Epithelial cell of prostate (primary cell): Measurements from ENCODE around the gene ANXA10.
"Not testable (repeated sequence)": the region's sequence is repeated elsewhere in the genome, so short reads cannot be mapped to it uniquely, and the experiment has no call there.

Experiments
- DNase-seq: peaks from one replicate; pipeline ENCODE4 v3.0.0-alpha.2; 2011; ENCODE audit warnings: low read depth, low spot score
- H3K27ac ChIP-seq: fragments of 450-650 bp; 2 replicates; pipeline ENCODE4 v1.5.1; 2017; ENCODE audit warnings: mild to moderate bottlenecking

The ANXA10 gene

DNA sequence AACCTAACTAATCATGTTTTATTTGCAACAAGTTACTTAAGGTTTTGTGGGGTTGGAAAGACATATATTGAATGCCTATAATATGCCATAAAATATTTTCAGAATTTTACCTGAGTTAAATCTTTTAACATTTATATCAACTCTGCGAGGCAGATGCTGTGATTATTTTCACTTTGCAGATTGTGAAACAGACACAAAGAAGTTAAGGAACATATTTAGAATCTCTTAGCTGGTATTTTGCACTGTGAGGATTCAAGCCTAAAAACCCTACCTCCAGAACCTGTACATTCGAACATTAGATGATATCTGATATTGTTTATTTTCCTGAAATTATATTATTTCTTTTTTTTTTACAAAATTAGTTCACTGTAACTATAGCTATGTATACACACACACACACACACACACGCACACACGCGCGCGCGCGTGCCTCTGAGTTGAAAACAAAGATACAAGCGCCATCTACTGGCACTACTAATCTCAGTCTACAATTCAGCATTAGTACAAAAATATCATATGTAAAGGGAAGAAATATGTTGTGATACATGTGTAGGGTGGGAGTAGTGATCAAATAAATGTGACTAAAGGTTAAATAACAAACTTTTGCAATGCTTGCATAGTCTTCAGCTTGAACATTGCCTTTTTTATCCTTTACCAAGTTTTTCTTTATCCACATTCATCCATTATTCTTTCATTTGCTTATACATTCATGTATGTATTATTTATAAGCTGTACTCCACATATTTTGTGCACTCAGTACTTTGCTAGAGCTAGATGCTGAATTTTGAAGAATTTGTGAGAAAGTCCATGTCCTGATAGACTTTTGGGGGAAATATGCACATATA is 61.5 kb downstream of the ANXA10 start:
- peak; percentile 10 for DNase-seq
- H3K27ac ChIP-seq = no peak overlapping the region

GRCh38 chr4:168154546-168155277 is 62.4 kb downstream of the ANXA10 start:
- H3K27ac ChIP-seq = no peak overlapping the region
- no peak for DNase-seq

DNA sequence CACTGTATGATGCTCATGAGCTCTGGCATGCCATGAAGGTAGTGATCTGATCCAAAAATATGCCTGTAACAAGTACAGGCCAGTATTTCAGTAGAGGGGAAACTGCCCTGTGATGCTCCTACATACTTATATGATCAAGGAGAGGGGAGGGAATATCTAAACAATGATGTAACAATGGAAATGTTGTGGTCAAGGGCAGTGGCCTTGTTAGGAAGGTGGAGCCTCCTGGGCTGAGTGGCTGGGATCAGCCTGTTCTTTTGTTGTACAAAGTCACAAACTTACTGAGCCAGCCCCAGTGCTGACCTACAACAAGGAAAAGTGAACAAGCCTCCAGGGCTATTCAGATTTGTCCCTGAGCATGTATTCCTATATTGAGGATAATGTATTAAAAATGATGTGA is 70.3 kb downstream of the ANXA10 start:
- peak overlapping the region; percentile 6 for H3K27ac ChIP-seq
- peak; percentile 31 for DNase-seq

DNA sequence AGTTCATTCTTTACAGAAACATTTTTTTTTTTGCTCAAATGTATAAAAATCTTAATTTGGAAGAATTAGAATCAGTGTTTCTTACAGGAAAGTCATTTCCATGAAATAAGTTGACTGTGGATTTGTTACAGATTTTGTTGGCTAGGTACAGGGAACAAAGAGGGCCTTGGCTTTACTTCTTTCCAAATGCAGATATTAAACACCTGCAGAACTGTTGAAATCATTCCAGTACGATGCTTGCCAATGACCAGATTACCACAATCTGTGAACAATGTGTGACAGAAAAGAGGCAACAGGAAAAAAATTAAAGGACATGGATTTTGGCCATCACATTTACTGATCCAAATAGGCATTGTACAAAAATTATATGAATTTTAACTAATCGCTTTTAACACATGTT is 70.8 kb downstream of the ANXA10 start:
- DNase-seq = no peak

DNA sequence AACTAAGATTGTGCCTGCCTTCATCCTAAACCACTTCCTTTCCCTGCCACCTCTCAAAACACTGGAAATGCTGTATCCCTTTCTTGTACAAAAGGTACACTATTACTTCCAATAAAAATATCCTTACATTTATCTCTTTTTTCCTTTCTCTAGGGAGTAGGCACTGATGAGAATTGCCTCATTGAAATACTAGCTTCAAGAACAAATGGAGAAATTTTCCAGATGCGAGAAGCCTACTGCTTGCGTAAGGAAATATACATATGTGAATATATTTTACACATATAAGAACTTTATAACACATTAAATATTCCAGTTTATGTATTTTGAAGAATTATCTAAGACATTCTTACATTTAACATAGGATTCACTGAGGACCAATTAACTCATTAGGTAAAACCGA is 71.7 kb downstream of the ANXA10 start:
- DNase-seq = no peak
- H3K27ac ChIP-seq = no peak overlapping the region

More for the DNA sequence above, 70.8 kb downstream of the ANXA10 start:
- H3K27ac ChIP-seq = no peak overlapping the region

DNA sequence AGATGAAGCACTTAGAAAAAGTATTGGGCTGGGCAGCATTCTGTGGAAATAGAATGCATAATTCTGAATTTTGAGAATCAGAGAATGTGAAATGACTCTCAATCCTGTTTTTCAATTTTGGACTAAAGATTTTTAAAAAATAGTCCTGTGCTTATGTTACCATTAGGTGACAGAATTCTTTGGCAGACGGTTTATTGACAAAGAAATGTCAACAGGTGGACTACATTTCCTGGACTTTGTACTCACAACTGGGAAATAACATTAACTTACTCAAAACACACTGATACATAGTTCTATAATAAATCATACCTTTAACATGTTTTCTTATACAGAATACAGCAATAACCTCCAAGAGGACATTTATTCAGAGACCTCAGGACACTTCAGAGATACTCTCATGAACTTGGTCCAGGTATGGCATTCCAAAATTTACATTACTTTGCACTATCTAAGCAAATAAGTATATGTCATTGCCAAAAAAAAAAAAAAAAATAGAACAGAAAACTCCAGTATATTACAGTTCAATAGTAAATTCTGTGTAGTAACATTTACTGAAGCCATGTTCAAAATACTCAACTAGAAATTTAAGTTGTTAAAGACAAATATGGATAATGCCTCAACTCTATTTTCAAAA is 72.7 kb downstream of the ANXA10 start:
- no peak overlapping the region for H3K27ac ChIP-seq
- no peak for DNase-seq

DNA sequence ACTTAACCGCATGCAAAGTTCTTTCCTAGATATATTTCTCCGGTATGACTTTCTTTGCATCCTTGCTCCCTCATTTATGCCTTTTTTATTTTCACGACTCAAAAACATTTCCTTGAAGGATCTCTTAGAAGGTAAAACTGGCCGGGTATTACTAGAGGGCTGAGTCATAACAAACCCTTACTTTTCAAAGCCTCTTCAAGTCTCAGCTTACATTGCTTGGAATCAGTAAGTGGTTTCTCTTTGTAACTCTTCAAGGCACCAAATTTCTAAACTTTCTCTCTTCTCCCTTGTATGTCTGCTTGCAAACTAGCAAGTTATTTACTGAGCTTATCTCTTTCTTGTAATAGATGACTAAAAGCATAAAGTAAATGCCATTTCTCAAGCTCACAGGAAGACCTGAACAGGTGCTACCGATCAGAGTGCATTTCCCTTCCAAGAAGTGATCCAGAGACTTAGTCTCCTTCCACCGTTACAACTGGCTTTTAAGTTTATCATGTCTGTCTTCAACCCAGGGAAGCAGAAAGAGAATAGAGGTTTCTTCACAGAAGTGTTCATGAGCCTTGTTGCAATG is 75.5 kb downstream of the ANXA10 start:
- no peak overlapping the region for H3K27ac ChIP-seq
- no peak for DNase-seq

DNA sequence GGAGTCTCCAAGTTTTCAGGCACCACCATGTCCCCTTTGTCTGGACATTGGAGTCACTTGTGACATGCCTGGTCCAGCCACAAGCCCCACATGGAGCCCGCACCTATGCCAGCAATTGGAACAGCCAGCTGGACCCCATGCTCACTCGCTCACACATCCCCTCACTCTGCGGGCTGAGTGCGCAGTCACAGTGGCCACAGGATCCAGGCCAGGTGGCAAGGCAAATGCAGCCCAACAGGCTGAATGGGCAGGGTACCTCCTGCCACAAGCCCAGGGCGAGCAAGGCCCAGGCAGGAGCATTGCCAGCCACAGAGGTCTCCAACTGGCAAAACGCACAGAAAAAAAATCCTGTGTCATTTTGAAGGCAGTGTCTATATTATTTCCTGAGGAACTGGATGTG is 82.0 kb downstream of the ANXA10 start:
- DNase-seq = no peak
- no peak overlapping the region for H3K27ac ChIP-seq

- DNase-seq = no peak
- H3K27ac ChIP-seq = no peak overlapping the region
Observed at GRCh38 chr4:168177546-168178149, 85.3 kb downstream of the ANXA10 start.

DNA sequence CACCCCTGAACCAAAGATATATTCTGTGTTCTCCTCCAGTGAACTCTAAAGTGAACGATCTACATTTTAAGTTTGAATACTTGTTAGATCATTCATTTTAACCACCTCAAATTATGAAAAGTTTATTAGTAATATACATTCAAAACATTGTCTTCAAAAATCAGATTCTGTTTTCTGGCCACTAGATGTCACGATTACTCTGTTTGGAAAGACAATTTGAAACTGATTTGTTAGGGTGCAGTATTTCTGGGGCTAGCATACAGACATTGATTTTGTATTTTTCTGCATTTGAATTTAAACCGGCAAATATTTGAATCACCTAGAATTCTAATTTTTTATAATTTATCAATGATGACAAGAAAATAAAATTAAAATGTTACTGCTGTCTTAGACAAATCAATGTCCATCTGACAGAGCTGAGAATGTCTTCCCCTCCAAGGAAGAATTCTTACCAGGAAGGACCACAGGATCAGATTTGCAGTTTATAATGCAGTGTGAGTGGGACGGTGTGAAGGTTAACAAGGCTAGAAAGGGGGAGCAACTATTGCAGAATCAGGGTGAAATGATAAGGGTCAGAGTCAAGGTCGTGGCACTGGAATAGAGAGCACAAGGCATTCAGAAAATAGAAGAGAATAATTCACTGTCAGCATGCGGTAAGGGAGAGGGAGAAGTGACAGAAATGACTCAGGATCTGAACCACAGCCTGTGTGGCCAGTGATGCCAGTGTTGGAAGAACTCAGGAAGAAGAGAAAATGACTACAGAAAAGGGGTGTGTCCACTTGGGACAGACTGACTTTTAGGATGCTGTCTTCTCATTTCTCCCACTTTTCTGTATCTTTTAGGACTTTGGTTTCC is 91.6 kb downstream of the ANXA10 start:
- no peak overlapping the region for H3K27ac ChIP-seq
- DNase-seq = no peak

DNA sequence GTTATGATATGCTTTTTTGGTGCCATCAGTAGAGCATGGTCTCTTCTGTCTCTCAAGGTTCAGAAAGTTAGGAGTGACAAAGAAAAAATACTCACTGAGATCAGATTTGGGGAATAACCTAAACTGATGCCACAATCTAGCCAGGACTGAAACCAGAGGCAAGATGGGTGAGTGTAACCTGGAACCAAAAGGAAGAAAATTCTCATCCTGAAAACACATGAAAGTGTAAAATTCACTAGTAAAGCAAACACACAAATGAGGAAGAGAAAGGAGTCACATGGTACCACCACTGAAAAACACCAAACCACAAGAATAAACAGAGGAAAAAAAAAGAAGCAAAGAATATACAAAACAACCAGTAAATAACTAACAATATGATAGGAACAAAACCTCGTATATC is 96.4 kb downstream of the ANXA10 start:
- H3K27ac ChIP-seq = no peak overlapping the region
- no peak for DNase-seq

GRCh38 chr4:168197926-168198325 is 105.6 kb downstream of the ANXA10 start:
- H3K27ac ChIP-seq = no peak overlapping the region
- DNase-seq = no peak

DNA sequence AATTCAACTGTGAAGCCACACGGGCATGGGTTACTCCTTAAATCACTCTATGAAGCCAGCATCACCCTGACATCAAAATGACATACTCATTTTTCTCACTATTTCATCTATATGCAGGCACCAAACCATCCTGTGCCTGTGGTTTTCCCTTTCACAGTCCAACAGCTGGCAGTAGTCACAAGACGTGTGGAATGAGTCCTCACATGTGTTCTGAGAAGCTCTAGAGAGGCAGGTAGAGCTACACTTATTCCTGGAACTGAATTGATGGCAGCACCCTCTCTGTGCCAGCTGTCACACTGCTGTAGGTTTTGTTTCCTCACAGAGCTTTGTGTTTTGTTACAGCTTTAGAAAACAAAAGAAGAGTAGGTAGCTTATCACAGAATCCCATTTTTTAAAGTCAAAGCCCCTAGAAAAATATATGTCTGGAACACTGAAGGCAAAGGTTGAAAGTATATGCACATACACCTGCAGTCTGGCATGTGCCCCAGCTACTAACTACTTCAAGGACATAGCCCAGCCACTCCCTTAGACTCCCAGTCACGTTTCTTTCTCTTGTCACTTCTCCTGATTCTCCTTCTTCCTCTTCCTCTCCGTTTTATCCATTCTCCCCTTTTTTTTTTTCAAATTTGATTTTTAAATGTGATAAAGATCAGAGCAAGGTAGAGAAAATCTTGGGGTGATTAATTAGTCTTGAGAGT is 107.1 kb downstream of the ANXA10 start:
- H3K27ac ChIP-seq = no peak overlapping the region
- DNase-seq = no peak

DNA sequence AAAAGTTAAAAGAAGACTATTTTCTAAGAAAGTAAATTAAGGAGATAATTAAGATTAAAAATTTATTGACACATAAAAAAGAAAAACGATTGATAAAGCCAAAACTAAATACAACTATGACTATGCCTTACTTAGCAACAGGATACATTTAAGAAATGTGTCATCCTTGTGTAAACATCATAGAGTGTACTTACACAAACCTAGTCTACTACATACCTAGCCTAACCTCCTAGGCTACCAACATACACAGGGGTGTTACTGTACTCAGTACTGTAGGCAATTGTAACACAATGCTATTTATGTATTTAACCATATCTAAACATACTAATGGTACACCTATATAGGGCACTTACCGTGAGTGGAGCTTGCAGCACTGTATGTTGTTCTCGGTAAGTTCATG is 108.3 kb downstream of the ANXA10 start:
- no peak overlapping the region for H3K27ac ChIP-seq
- peak; percentile 49 for DNase-seq

DNA sequence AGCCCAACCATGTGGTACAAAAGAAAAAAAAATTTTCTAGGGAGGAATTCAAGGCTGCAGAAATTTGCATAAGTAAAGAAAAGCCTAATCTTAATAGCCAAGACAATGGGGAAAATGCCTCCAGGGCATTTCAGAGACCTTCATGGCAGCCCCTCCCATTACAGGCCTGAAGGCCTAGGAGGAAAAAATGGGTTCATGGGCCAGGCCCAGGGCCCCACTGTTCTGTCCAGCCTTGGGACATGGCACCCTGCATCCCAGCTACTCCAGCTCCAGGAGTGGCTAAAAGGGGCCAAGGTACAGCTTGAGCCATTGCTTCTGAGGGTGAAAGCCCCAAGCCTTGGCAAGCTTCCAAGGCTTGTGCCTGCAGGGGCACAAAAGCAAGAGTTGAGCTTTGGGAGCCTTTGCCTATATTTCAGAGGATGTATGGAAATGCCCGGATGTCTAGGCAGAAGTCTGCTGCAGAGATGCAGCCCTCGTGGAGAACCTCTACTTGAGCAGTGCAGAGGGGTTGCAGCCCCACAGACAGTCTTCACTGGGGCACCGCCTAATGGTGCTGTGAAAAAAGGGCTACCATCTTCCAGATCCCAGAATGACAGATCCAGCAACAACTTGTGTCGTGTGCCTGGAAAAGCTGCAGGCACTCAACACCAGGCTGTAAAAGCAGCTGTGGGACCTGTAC is 111.0 kb downstream of the ANXA10 start:
- DNase-seq = no peak
- no peak overlapping the region for H3K27ac ChIP-seq

DNA sequence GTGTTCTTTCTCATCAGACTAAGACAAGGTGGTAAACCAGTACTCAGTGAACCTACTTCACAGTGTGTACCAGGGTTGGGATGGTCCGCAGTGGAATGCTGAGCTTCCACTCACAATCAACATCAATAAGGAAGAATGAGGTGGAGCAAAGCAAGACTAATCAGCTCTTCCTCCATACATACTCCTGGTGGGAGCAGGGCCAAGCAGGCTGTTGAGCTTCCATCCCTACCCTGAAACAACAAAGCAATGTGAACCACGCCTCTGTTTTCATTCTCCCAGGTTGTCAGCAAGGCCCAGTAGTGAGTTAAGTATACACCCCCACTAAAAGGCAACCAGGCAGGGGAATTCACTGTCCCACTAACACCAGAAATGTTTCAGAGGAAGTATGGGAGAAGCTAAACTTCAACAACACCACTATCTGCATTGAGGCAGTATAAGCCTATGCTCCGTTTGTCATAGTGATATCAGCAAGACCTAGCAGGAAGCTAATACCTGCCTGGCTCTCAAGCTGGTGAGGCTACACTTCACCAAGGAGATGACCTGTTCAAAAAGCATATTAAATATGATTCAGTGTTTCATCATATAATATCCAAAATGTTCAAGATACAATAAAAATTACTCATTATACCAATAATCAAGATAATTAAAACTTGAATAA is 116.7 kb downstream of the ANXA10 start:
- no peak for DNase-seq
- no peak overlapping the region for H3K27ac ChIP-seq

- DNase-seq = no peak
- no peak overlapping the region for H3K27ac ChIP-seq
Observed at GRCh38 chr4:168212656-168213055, 120.3 kb downstream of the ANXA10 start.

- not testable (repeated sequence) for H3K27ac ChIP-seq, DNase-seq
Observed at GRCh38 chr4:168213511-168213910, 121.2 kb downstream of the ANXA10 start.
